HG03565 (cell line): Measurements from ENCODE around the gene RNF6.

Experiments used
- ATAC-seq: cut with Tn5 transposase; IDR thresholded peaks from one replicate; pipeline ENCODE4 v1.9.1; 2021; ENCODE audit warnings: mild to moderate bottlenecking, moderate library complexity; ENCODE audit not compliant: unreplicated experiment

RNF6 gene

DNA sequence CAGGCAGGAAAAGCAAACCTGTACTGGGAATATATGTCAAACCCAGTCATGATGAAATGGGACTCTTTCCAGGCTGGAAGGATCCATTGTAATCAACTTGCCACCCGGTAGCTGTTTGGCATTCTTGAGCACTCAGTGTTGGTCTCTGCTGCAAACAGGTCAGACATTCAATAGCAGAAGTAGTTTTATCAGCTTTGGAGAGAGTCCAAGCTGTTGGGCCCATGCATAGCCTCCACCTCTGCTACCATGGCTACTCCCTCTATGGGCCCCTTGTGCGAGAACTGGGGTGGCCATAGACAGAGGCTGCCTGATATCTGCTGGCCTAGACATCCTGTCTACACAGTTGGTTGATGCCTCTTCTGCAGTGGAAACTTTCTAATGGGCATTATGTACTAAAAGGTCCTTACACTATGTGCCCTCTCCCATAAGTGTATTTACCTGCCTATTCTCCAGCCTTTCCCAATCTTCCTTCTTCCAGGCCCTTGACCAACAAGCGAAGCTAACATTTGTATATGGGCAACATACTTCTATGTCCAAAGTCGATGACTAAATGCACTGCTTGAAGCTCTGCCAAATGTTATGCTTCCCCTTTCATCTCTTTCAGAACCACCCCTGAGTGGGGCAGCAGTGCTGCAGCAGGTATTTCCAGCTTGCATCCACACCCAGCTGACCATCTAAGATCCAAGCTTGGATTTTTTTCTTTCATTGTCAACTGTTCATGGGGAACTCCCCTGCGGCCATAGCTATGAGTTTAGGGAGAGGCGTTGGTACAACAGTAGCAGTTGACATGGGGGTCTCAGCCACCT, 5.3 kb upstream of the RNF6 start:
- no peak for ATAC-seq

DNA sequence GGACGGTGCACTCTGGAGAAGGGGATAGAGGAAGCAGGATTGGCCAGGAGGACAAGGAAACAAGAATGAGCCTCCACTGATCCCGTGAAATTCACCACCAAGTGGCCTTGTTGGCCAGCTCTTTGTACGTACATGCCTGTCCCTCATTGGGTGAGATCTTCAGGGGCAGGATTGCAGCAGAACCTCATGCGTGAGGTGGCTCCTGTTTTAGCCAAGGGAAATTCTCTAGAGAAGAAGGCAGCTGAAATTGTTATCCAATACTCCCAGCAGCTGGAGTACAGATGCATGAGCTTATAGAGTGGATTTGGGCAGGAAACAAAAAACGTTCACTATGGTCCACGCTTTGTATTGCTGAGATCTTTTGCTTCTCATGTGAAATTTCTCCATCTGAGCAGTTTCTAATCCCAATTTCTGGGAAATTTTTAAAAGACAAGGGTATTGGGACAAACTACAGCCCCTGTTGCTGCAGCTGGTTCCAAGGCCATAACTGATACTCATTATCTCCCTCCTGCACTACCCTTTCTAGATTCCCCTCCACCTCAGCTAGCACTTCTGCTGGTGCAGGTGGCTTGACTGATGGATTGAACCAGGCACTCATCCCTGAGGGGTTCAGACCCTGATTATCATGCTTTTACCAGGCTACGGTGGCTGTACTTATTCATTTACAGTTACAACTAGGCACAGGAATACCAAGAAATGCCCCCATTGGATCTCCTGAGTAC, 3.9 kb upstream of the RNF6 start:
- ATAC-seq: no peak

GRCh38 chr13:26222520-26223046, 469 bp upstream of the RNF6 start:
- peak; percentile 28 for ATAC-seq

GRCh38 chr13:26221399-26221720, 754 bp downstream of the RNF6 start:
- ATAC-seq: no peak

- no peak for ATAC-seq
These were observed 1.5 kb downstream of the RNF6 start for GRCh38 chr13:26220575-26220974.

DNA sequence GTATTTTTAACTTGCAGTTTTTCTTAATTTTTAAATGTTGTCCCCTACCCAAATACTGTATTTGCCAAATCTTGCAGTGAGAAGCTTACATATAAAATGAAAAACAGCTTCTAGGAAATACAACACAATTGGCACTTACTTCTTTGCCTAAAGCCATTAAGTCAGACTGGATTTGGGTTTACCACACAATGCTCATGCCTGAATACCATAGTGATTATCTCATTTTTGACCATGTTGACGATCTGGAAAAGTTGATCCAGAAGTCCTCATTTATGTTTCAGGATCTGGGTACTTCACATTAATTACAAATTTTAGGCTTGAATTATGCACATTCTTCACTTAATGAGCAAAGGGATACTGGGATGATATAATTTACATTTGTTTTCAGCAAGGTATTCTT, 2.4 kb downstream of the RNF6 start:
- no peak for ATAC-seq

- ATAC-seq: no peak
These were observed 6.1 kb downstream of the RNF6 start for GRCh38 chr13:26216042-26216441.

DNA sequence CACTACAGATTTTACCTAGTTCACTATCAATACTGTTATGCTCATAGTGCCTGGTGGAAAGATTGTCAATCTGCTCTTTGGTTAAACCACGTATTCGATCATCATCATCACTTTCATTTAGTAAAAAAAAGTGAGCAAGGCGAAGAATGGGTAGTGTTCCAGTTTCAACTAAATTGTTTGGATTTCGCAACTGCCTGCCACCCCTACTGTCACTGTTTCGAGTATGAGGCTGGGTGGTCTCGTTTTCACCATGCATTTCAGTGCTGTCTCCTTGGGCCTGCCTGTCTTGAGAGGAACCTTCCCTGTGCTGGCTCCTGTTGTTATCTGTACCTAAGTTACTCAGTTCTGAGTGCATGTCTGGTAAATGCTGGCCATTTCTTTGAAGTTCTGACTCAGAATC, 8.1 kb downstream of the RNF6 start:
- no peak for ATAC-seq

- ATAC-seq: no peak
These were observed 8.8 kb downstream of the RNF6 start for GRCh38 chr13:26213345-26213744.

DNA sequence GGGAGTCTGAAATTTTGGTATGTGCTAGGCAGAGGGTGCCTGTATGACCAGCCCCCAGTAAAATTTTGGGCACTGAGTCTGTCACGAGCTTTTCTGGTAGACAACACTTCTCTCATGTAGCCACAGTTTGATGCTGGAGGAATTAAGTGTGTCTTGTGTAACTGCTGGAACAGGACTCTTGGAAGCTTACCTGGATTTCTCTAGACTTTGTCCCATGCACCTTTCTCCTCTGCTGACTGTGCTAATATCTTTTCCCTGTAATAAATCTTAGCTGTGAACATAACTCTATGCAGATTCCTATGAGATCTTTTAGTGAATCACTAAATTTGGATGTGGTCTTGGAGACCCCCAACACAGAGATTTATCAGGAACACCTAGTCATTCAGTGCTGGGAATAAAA, 13.8 kb downstream of the RNF6 start:
- no peak for ATAC-seq

- no peak for ATAC-seq
These were observed 19.6 kb downstream of the RNF6 start for GRCh38 chr13:26202365-26202972.

GRCh38 chr13:26200811-26201210, 21.3 kb downstream of the RNF6 start:
- ATAC-seq: no peak

DNA sequence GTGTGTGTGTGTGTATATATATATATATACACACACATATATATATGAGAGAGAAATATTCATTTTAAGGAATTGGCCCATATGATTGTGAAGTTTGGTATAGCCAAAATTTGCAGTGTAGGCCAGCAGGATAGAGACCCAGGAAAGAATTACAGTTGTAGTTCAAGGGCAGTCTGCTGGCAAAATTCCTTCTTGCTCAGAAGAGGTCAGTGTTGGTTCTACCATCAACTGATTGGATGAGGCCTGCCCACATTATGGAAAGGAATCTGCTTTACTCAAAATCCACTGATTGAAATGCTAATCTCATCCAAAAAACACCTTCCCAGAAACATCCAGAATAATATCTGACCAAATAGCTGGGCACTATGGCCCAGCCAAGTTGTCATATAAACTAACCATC, 24.0 kb downstream of the RNF6 start:
- ATAC-seq: no peak

- ATAC-seq: no peak
These were observed 24.8 kb downstream of the RNF6 start for GRCh38 chr13:26197298-26197697.

GRCh38 chr13:26186995-26187394, 35.1 kb downstream of the RNF6 start:
- ATAC-seq: no peak

GRCh38 chr13:26186118-26186870, 35.8 kb downstream of the RNF6 start:
- ATAC-seq: peak; percentile 77

GRCh38 chr13:26185720-26186117, 36.4 kb downstream of the RNF6 start:
- ATAC-seq: no peak

GRCh38 chr13:26184791-26185250, 37.3 kb downstream of the RNF6 start:
- ATAC-seq: peak; percentile 37

DNA sequence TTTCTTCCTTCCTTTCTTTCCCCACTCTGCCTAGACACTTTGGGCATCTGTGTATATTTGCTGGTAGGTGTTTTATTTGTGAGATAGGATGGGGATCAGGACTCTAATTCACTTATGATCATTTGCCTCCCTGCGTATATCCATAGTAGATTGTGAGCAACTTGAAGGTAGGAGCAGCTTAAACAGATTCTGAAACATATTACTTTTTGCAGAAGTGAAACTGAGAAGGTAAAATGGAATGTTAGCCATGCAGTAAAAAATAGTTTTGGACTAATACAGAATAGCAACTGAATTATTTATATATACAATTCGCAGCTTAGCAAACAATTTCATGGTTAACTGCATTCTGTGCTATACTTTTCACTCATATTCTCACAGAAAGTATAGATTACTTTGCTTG, 38.7 kb downstream of the RNF6 start:
- ATAC-seq: no peak

DNA sequence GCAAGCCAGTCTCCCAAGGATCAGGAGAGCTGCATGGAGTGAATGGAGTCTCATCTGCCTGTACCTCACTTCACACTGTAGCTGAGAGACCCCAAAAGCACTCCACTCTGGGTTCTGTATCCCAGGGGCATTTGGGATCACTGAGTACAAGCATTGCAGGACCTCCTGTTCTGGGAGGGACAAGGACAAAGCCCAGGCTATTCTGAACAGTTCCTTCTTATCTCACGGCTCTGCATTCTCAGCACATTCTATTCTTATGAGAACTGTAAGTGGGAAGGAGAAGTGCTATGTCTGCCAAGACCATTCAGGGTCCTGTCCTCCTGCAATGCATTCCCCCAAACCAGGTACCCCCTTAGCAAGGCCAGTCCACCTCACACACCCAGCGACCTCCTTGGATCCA, 42.8 kb downstream of the RNF6 start:
- no peak for ATAC-seq

GRCh38 chr13:26168835-26169234, 53.3 kb downstream of the RNF6 start:
- ATAC-seq: no peak
